HG03378 (cell line): ENCODE results near the gene EPHX1.
A peak's percentile ranks its signal among the peaks of the same experiment; 100 is the strongest.
"Not testable (repeated sequence)": the region's sequence is repeated elsewhere in the genome, so short reads cannot be mapped to it uniquely, and the experiment has no call there.

ENCODE experiments used
- ATAC-seq: cut with Tn5 transposase; IDR thresholded peaks from one replicate; pipeline ENCODE4 v1.9.1; 2021; ENCODE audit warnings: mild to moderate bottlenecking, moderate library complexity; ENCODE audit not compliant: unreplicated experiment

EPHX1 gene

GRCh38 chr1:225777058-225777582, 32.8 kb upstream of the EPHX1 start:
- peak; percentile 1 for ATAC-seq

GRCh38 chr1:225777583-225778336, 32.2 kb upstream of the EPHX1 start, which contains the start of gene SRP9:
SRP9 (plus strand) TSS chr1:225777826; CDS start chr1:225777941, 115 bp downstream.
- ATAC-seq: peak; percentile 98

GRCh38 chr1:225778337-225778669, 31.6 kb upstream of the EPHX1 start:
- no peak for ATAC-seq

GRCh38 chr1:225779165-225779564, 30.8 kb upstream of the EPHX1 start:
- not testable (repeated sequence) for ATAC-seq

- ATAC-seq: no peak
Measured at GRCh38 chr1:225780134-225780533, 29.8 kb upstream of the EPHX1 start.

GRCh38 chr1:225780630-225781029, 29.3 kb upstream of the EPHX1 start:
- ATAC-seq: no peak

- not testable (repeated sequence) for ATAC-seq
Measured at GRCh38 chr1:225789142-225789541, 20.8 kb upstream of the EPHX1 start.

- no peak for ATAC-seq
Measured at GRCh38 chr1:225794954-225795353, 15.0 kb upstream of the EPHX1 start.

- not testable (repeated sequence) for ATAC-seq
Measured at GRCh38 chr1:225796097-225796496, 13.8 kb upstream of the EPHX1 start.

- ATAC-seq: not testable (repeated sequence)
Measured at GRCh38 chr1:225801146-225801545, 8.8 kb upstream of the EPHX1 start.

- no peak for ATAC-seq
Measured at GRCh38 chr1:225806249-225806648, 3.7 kb upstream of the EPHX1 start.

- ATAC-seq: not testable (repeated sequence)
Measured at GRCh38 chr1:225806736-225807135, 3.2 kb upstream of the EPHX1 start.

- no peak for ATAC-seq
Measured at GRCh38 chr1:225808136-225808535, 1.8 kb upstream of the EPHX1 start.

- not testable (repeated sequence) for ATAC-seq
Measured at GRCh38 chr1:225810579-225811538, 935 bp downstream of the EPHX1 start.

- ATAC-seq: no peak
Measured at GRCh38 chr1:225811622-225812487, 1.9 kb downstream of the EPHX1 start.

GRCh38 chr1:225812488-225813213, 2.7 kb downstream of the EPHX1 start:
- no peak for ATAC-seq

- no peak for ATAC-seq
Measured at GRCh38 chr1:225813214-225813964, 3.5 kb downstream of the EPHX1 start.

GRCh38 chr1:225814381-225814780, 4.5 kb downstream of the EPHX1 start:
- ATAC-seq: no peak

GRCh38 chr1:225815090-225815489, 5.2 kb downstream of the EPHX1 start:
- not testable (repeated sequence) for ATAC-seq
